GM12878 (cell line): Measurements from ENCODE around the gene SLC19A1. TPM values are rescaled to one million over a fixed set of nuclear protein-coding genes. Genes with fewer than 3 reads are reported as not detected.

Experiments used
- ATAC-seq: fragments of 200-7000 bp; cut with Tn5 transposase; 3 replicates; pipeline ENCODE4 v1.9.1; 2020; ENCODE audit warnings: mild to moderate bottlenecking, moderate library complexity
- BruUV-seq: library from RNA; stranded (reverse); fragments of 400-500 nt; replicated peaks from 2 replicates; lab custom pipeline; 2021; lab: Mats Ljungman, UMichigan
- CTCF ChIA-PET: fragments of 300-600 bp; sonication (Branson Sonifier 250); formaldehyde crosslinking; extraction: SDS; loops from one replicate; lab custom pipeline; 2021; ENCODE audit warnings: inconsistent platforms; lab: Yijun Ruan, JAX
- POLR2A ChIA-PET: fragments of 350-600 bp; formaldehyde crosslinking; extraction: SDS; loops from one replicate; lab custom pipeline; 2021; ENCODE audit warnings: inconsistent platforms; lab: Charles Lee
- RAD21 ChIA-PET: fragments of 300-600 bp; sonication (Branson Sonifier 250); formaldehyde crosslinking; loops from one replicate; lab custom pipeline; 2023; ENCODE audit warnings: antibody characterized with exemption; ENCODE audit not compliant: unreplicated experiment; lab: Charles Lee
- SMC1A ChIA-PET: fragments of 300-600 bp; sonication (Branson Sonifier 250); formaldehyde crosslinking; loops from one replicate; lab custom pipeline; 2023; ENCODE audit not compliant: unreplicated experiment, uncharacterized antibody; lab: Charles Lee
- DNase-seq: peaks from one replicate; pipeline ENCODE4 v3.0.0-alpha.2; 2011; ENCODE audit warnings: low read depth, low spot score
- FAIRE-seq: peaks from 3 replicates; lab custom pipeline; 2011; peaks lifted over from hg19 to GRCh38; lab: Jason Lieb, UNC
- H2AFZ ChIP-seq: 2 replicates; pipeline ENCODE4 v1.6.0; 2011; ENCODE audit warnings: low read depth, low read length, control low read depth; ENCODE audit not compliant: control insufficient read depth
- H3K27ac ChIP-seq: 2 replicates; pipeline ENCODE4 v1.5.1; 2011; ENCODE audit warnings: control low read depth; ENCODE audit not compliant: control insufficient read depth, insufficient read depth
- H3K27me3 ChIP-seq, 2 experiments: replicated peaks in 1 of 2; 2 replicates each; pipeline versions ENCODE4 v1.6.0 to v1.6.1; 2011; ENCODE audit warnings: low read length in 1 of 2; ENCODE audit not compliant: control insufficient read depth in 2 of 2, insufficient read depth in 2 of 2
- H3K36me3 ChIP-seq, 2 experiments: 2 replicates each; pipeline ENCODE4 v1.5.1; 2011; ENCODE audit warnings: low read length in 1 of 2; ENCODE audit not compliant: control insufficient read depth in 2 of 2, insufficient read depth in 2 of 2
- H3K4me1 ChIP-seq: 2 replicates; pipeline ENCODE4 v1.6.1; 2011; ENCODE audit warnings: mild to moderate bottlenecking, low read length, moderate library complexity, mixed read lengths; ENCODE audit not compliant: control insufficient read depth, insufficient read depth
- H3K4me2 ChIP-seq: 2 replicates; pipeline ENCODE4 v1.6.0; 2011; ENCODE audit warnings: control low read depth; ENCODE audit not compliant: control insufficient read depth, insufficient read depth
- H3K4me3 ChIP-seq: fragments of 200-600 bp; sonication (generic); 2 replicates; pipeline ENCODE4 v1.5.1; 2016
- H3K79me2 ChIP-seq: 2 replicates; pipeline ENCODE4 v1.6.0; 2011; ENCODE audit warnings: low read length; ENCODE audit not compliant: control insufficient read depth, insufficient read depth
- H3K9ac ChIP-seq: 2 replicates; pipeline ENCODE4 v1.8.0; 2011; ENCODE audit warnings: low read length, control low read depth, mixed read lengths; ENCODE audit not compliant: control insufficient read depth, insufficient read depth
- H3K9me3 ChIP-seq: replicated peaks from 3 replicates; pipeline ENCODE4 v1.5.1; 2011; ENCODE audit warnings: mild to moderate bottlenecking, low read length; ENCODE audit not compliant: control insufficient read depth, insufficient read depth
- H4K20me1 ChIP-seq: 2 replicates; pipeline ENCODE4 v1.6.0; 2011; ENCODE audit not compliant: control insufficient read depth, insufficient read depth
- SPI1 ChIP-seq: IDR thresholded peaks from 2 replicates; pipeline ENCODE4 v1.6.1; 2011; ENCODE audit warnings: low read depth, mild to moderate bottlenecking, low read length, moderate library complexity, borderline replicate concordance; ENCODE audit not compliant: insufficient read depth
- WGBS: methylation state at CpG from one replicate; pipeline ENCODE4 v1.1.6; 2016; ENCODE audit warnings: low lambda C conversion rate; ENCODE audit not compliant: insufficient replicate concordance, insufficient coverage; ENCODE audit errors: missing lambda C conversion rate; 5-methylcytosine and 5-hydroxymethylcytosine counted together
- in situ Hi-C: fragments of 300-500 bp; cut with MboI; formaldehyde crosslinking; loops from 9 replicates; pipeline ENCODE4 v1.14.3; 2018; ENCODE audit warnings: mixed read lengths
- intact Hi-C: fragments of 100-400 bp; cut with micrococcal nuclease; formaldehyde crosslinking; loops from one replicate; pipeline ENCODE4 v1.14.2; 2022; ENCODE audit not compliant: unreplicated experiment
- polyA plus RNA-seq, 11 experiments: library from polyadenylated mRNA; depleted of rRNA in 4 of 11; unstranded in 6 of 11; stranded (reverse) in 5 of 11; fragments of >200 nt; fragmentation: Nextera tagmentation in 4 of 11; fragmentation: Illumina TruSeq in 1 of 11; extraction: Ambion mirVana in 4 of 11; extraction: Trizol in 1 of 11; gene quantifications; 1 replicate in 1 of 11; 2 replicates in 10 of 11; pipeline versions ENCODE4 v1.2.1 to v1.2.3, GENCODE V29; 2011 to 2016; ENCODE audit warnings: inconsistent platforms in 2 of 11, missing spikeins in 2 of 11, low read depth in 1 of 11
- total RNA-seq, 4 experiments: library from RNA; depleted of rRNA in 3 of 4; stranded (reverse); fragments of >200 nt in 3 of 4; fragmentation: Illumina TruSeq in 1 of 4; extraction: Trizol in 1 of 4; gene quantifications; 2 replicates each; pipeline versions ENCODE4 v1.2.1 to v1.2.3, GENCODE V29; 2013 to 2021
- TF ChIP-seq, protein P1 (sequence below): fragments of 450-650 bp; IDR thresholded peaks from 2 replicates; pipeline ENCODE4 v1.6.1; 2017; ENCODE audit warnings: low read depth, mild to moderate bottlenecking, moderate library complexity
- TF ChIP-seq, protein P2 (sequence below): fragments of 450-650 bp; IDR thresholded peaks from 2 replicates; pipeline ENCODE4 v1.6.1; 2018; ENCODE audit warnings: borderline replicate concordance, mild to moderate bottlenecking; ENCODE audit not compliant: partially characterized antibody
- TF ChIP-seq, protein P3 (sequence below): fragments of 450-650 bp; formaldehyde crosslinking; IDR thresholded peaks from 2 replicates; pipeline ENCODE4 v1.4.0; 2022; ENCODE audit warnings: mild to moderate bottlenecking, moderate library complexity

Gene SLC19A1
- total and polyA plus RNA-seq, 10 of the 15 experiments (the other 5 are each of a cell fraction or from before 2014, with no cell fraction given), result 0.42 to 49.7 (median 12.2) TPM

DNA sequence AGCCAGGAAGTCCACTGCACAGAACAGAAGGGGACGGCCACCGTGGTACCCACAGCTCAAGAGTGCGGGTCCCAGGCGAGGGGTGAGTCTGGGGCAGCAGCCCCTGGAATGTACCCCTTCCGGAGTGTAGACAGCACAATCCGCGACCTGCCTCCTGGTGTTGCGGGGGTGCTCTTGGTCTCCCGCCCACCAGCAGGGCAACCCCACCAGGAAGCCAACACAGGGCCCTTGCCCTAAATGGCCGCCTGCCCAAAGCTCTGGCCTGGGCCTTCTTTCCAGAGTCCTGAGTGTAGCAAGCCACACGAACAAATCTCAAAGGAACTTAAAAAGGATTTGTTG, 1.1 kb upstream of the SLC19A1 start (continued):
- TF ChIP-seq, protein P1, sequence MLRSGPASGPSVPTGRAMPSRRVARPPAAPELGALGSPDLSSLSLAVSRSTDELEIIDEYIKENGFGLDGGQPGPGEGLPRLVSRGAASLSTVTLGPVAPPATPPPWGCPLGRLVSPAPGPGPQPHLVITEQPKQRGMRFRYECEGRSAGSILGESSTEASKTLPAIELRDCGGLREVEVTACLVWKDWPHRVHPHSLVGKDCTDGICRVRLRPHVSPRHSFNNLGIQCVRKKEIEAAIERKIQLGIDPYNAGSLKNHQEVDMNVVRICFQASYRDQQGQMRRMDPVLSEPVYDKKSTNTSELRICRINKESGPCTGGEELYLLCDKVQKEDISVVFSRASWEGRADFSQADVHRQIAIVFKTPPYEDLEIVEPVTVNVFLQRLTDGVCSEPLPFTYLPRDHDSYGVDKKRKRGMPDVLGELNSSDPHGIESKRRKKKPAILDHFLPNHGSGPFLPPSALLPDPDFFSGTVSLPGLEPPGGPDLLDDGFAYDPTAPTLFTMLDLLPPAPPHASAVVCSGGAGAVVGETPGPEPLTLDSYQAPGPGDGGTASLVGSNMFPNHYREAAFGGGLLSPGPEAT, result no peak
- no peak for TF ChIP-seq SPI1
- TF ChIP-seq, all 136 proteins: peak for 0

DNA sequence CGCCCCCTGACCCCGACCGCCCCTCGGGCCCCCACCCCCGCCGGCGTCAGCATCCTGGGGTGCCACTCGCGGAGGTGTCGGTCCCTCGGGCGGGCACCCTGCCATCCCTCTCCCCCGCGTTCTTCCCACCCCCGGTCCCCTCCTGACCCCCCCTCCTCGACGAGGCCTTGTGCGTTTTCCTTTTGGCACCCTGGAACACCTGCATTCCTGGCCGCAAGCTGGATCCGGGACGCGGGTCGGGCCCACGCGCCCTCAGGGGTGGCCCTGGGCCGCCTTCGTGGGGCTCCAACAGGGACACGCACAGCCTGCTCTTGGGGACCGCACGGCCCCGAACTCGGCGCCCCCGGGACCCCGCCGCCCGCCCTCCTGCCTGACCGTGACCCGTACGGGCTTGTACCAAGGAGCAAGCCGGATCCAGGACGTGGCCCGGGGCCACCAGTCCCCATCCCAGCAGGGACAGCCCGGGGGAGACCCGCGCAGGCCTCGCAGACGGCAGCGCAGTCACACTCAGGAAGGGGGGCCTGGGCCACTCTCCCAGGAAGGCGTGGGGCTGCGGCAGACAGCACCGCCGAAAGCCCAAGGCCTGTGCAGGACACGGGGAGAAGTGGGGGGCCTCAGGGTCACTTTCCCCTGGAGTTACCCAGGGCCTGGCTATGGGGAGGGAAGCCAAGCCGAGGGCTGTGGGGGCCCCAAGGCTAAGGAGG, 579 bp upstream of the SLC19A1 start:
- Histone ChIP-seq H2AFZ (peak overlapping the region; percentile 23), H3K36me3 (peaks cover 0 to 3% of the 10 kb centered on the region in 2 experiments; a peak in 1 of 4 replicates), H3K4me1 (peaks cover 12% of the 10 kb centered on the region), H4K20me1 (no peaks in the 10 kb centered on the region), H3K4me3 (peak overlapping the region; percentile 78), H3K79me2 (peaks cover 33% of the 10 kb centered on the region), H3K9me3 (no peaks in the 10 kb centered on the region), H3K27me3 (no peaks in the 10 kb centered on the region), H3K9ac (peak overlapping the region; percentile 69), H3K4me2 (peak overlapping the region; percentile 89), H3K27ac (peak overlapping the region; percentile 33)
- in situ Hi-C loops (no loop called here), intact Hi-C loops (loop anchor here (10.0 kb wide), 1 partner anchor 68 kb away; no protein-coding TSS in a partner anchor)
- SMC1A ChIA-PET, result no interaction called here
- WGBS, result 53% methylated on average over 38 of the region's 55 CpGs
- ATAC-seq, result peak; percentile 9
- no TSS peak for BruUV-seq
- FAIRE-seq, result no peak
- CTCF ChIA-PET, result interaction anchor here (0.6 kb wide), 1 partner anchor 9 kb away, joined by 3 read pairs; no protein-coding TSS in a partner anchor
- POLR2A ChIA-PET, result interaction anchor here (0.6 to 1.3 kb wide), 3 partner anchors 13 to 305 kb away, joined by 3 to 4 read pairs (median 3); no protein-coding TSS in a partner anchor
- TF ChIP-seq, protein P2, sequence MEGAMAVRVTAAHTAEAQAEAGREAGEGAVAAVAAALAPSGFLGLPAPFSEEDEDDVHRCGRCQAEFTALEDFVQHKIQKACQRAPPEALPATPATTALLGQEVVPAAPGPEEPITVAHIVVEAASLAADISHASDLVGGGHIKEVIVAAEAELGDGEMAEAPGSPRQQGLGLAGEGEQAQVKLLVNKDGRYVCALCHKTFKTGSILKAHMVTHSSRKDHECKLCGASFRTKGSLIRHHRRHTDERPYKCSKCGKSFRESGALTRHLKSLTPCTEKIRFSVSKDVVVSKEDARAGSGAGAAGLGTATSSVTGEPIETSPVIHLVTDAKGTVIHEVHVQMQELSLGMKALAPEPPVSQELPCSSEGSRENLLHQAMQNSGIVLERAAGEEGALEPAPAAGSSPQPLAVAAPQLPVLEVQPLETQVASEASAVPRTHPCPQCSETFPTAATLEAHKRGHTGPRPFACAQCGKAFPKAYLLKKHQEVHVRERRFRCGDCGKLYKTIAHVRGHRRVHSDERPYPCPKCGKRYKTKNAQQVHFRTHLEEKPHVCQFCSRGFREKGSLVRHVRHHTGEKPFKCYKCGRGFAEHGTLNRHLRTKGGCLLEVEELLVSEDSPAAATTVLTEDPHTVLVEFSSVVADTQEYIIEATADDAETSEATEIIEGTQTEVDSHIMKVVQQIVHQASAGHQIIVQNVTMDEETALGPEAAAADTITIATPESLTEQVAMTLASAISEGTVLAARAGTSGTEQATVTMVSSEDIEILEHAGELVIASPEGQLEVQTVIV, result no peak
- TF ChIP-seq, protein P3, sequence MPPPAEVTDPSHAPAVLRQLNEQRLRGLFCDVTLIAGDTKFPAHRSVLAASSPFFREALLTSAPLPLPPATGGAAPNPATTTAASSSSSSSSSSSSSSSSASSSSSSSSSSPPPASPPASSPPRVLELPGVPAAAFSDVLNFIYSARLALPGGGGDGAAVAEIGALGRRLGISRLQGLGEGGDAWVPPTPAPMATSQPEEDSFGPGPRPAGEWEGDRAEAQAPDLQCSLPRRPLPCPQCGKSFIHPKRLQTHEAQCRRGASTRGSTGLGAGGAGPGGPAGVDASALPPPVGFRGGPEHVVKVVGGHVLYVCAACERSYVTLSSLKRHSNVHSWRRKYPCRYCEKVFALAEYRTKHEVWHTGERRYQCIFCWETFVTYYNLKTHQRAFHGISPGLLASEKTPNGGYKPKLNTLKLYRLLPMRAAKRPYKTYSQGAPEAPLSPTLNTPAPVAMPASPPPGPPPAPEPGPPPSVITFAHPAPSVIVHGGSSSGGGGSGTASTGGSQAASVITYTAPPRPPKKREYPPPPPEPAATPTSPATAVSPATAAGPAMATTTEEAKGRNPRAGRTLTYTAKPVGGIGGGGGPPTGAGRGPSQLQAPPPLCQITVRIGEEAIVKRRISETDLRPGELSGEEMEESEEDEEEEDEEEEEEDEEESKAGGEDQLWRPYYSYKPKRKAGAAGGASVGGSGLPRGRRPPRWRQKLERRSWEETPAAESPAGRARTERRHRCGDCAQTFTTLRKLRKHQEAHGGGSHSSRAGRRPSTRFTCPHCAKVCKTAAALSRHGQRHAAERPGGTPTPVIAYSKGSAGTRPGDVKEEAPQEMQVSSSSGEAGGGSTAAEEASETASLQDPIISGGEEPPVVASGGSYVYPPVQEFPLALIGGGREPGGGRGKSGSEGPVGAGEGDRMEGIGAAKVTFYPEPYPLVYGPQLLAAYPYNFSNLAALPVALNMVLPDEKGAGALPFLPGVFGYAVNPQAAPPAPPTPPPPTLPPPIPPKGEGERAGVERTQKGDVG, result no peak
- RAD21 ChIA-PET, result interaction anchor here (0.7 kb wide), 1 partner anchor 959 kb away, joined by 6 read pairs; no protein-coding TSS in a partner anchor
- DNase-seq, result no peak
